IMR-90 (cell line): ENCODE results near the gene COL6A3. TPM values are rescaled to one million over a fixed set of nuclear protein-coding genes. Genes with fewer than 3 reads are reported as not detected.

Experiments used
- ATAC-seq: fragments of 200-7000 bp; cut with Tn5 transposase; 2 replicates; pipeline ENCODE4 v1.9.1; 2020; ENCODE audit warnings: low read depth, mild to moderate bottlenecking, moderate library complexity
- BruUV-seq: library from RNA; stranded (reverse); fragments of 400-500 nt; replicated peaks from 2 replicates; lab custom pipeline; 2021; lab: Mats Ljungman, UMichigan
- CTCF ChIA-PET: fragments of 300-600 bp; formaldehyde crosslinking; extraction: SDS; loops from one replicate; lab custom pipeline; 2021; ENCODE audit warnings: antibody characterized with exemption; lab: Yijun Ruan, JAX
- POLR2A ChIA-PET: fragments of 300-600 bp; sonication (Branson Sonifier 250); formaldehyde crosslinking; loops from one replicate; lab custom pipeline; 2022; ENCODE audit warnings: antibody characterized with exemption; ENCODE audit not compliant: unreplicated experiment; lab: Charles Lee
- DNase-seq: peaks from one replicate; pipeline ENCODE4 v3.0.0; 2013
- H2AFZ ChIP-seq: replicated peaks from 2 replicates; pipeline ENCODE3; 2013; ENCODE audit warnings: low read length, mild to moderate bottlenecking; ENCODE audit not compliant: poor library complexity
- H2AK5ac ChIP-seq: 2 replicates; pipeline ENCODE4 v1.6.1; 2013; ENCODE audit warnings: low read depth, low read length, inconsistent platforms
- H2AK9ac ChIP-seq: replicated peaks from 2 replicates; pipeline ENCODE3; 2013; ENCODE audit warnings: mild to moderate bottlenecking, low read depth, low read length, moderate library complexity; ENCODE audit not compliant: poor library complexity
- H2BK120ac ChIP-seq: 2 replicates; pipeline ENCODE4 v1.6.1; 2013; ENCODE audit warnings: low read depth, low read length, inconsistent platforms
- H2BK15ac ChIP-seq: 3 replicates; pipeline ENCODE4 v1.6.1; 2013; ENCODE audit warnings: low read depth, low read length, inconsistent platforms
- H2BK20ac ChIP-seq: 2 replicates; pipeline ENCODE4 v1.6.1; 2013; ENCODE audit warnings: low read depth, mild to moderate bottlenecking, inconsistent platforms, low read length, moderate library complexity
- H2BK5ac ChIP-seq: 2 replicates; pipeline ENCODE4 v1.6.1; 2013; ENCODE audit warnings: mild to moderate bottlenecking, low read depth, low read length, inconsistent platforms; ENCODE audit not compliant: poor library complexity, severe bottlenecking
- H3K14ac ChIP-seq: replicated peaks from 2 replicates; pipeline ENCODE4 v1.6.1; 2013; ENCODE audit warnings: low read depth, low read length, inconsistent platforms
- H3K18ac ChIP-seq: 2 replicates; pipeline ENCODE4 v1.6.1; 2013; ENCODE audit warnings: low read depth, low read length, control low read depth
- H3K23ac ChIP-seq: 2 replicates; pipeline ENCODE4 v1.6.1; 2013; ENCODE audit warnings: low read depth, low read length, inconsistent platforms
- H3K27ac ChIP-seq: 2 replicates; pipeline ENCODE4 v1.5.1; 2013; ENCODE audit warnings: mild to moderate bottlenecking, control low read depth, low read length; ENCODE audit not compliant: insufficient read depth
- H3K27me3 ChIP-seq: 2 replicates; pipeline ENCODE4 v1.6.1; 2013; ENCODE audit warnings: low read length; ENCODE audit not compliant: control insufficient read depth, insufficient read depth
- H3K36me3 ChIP-seq: 2 replicates; pipeline ENCODE4 v1.6.1; 2013; ENCODE audit warnings: low read length, mixed read lengths; ENCODE audit not compliant: control insufficient read depth, insufficient read depth
- H3K4ac ChIP-seq: 2 replicates; pipeline ENCODE4 v1.6.1; 2013; ENCODE audit warnings: low read depth, low read length, inconsistent platforms
- H3K4me1 ChIP-seq: 2 replicates; pipeline ENCODE4 v1.6.1; 2013; ENCODE audit warnings: low read length, mixed read lengths; ENCODE audit not compliant: control insufficient read depth, insufficient read depth
- H3K4me2 ChIP-seq: 2 replicates; pipeline ENCODE4 v1.6.1; 2013; ENCODE audit warnings: low read depth, mild to moderate bottlenecking, control low read depth, low read length, moderate library complexity
- H3K4me3 ChIP-seq: 2 replicates; pipeline ENCODE4 v1.5.1; 2013; ENCODE audit warnings: low read depth, mild to moderate bottlenecking, control low read depth, low read length, moderate library complexity; ENCODE audit not compliant: insufficient read depth
- H3K56ac ChIP-seq: 2 replicates; pipeline ENCODE4 v1.6.1; 2013; ENCODE audit warnings: low read length, inconsistent platforms; ENCODE audit not compliant: insufficient read depth; ENCODE audit errors: extremely low read depth
- H3K79me1 ChIP-seq, 2 experiments: 2 replicates each; pipeline ENCODE4 v1.6.1; 2013; ENCODE audit warnings: low read length in 2 of 2, inconsistent platforms in 1 of 2, low read depth in 1 of 2
- H3K9ac ChIP-seq: 2 replicates; pipeline ENCODE4 v1.6.1; 2013; ENCODE audit warnings: low read depth, low read length, control low read depth
- H3K9me1 ChIP-seq: 2 replicates; pipeline ENCODE4 v1.6.1; 2013; ENCODE audit warnings: low read length, inconsistent platforms; ENCODE audit not compliant: insufficient read depth
- H3K9me3 ChIP-seq: 2 replicates; pipeline ENCODE4 v1.6.1; 2013; ENCODE audit warnings: low read length; ENCODE audit not compliant: control insufficient read depth, insufficient read depth
- H4K20me1 ChIP-seq: 2 replicates; pipeline ENCODE4 v1.6.1; 2013; ENCODE audit warnings: low read length, inconsistent platforms; ENCODE audit not compliant: insufficient read depth
- H4K5ac ChIP-seq: 2 replicates; pipeline ENCODE4 v1.6.1; 2013; ENCODE audit warnings: mild to moderate bottlenecking, low read depth, low read length, control low read depth
- H4K8ac ChIP-seq, 2 experiments: 2 replicates each; pipeline ENCODE4 v1.6.1; 2013; ENCODE audit warnings: low read depth in 2 of 2, low read length in 2 of 2, control low read depth in 1 of 2, inconsistent platforms in 1 of 2
- H4K91ac ChIP-seq: 2 replicates; pipeline ENCODE4 v1.6.1; 2013; ENCODE audit warnings: low read depth, low read length, inconsistent platforms; ENCODE audit not compliant: insufficient read depth
- BHLHE40 ChIP-seq: fragments of 150-350 bp; IDR thresholded peaks from 2 replicates; pipeline ENCODE4 v1.6.1; 2016; ENCODE audit warnings: mild to moderate bottlenecking, low read depth, low read length
- MAFK ChIP-seq: IDR thresholded peaks from 2 replicates; pipeline ENCODE4 v1.6.1; 2012; ENCODE audit warnings: low read depth, low read length, improper control_type of control experiment
- POLR2A ChIP-seq: IDR thresholded peaks from 2 replicates; pipeline ENCODE4 v1.6.1; 2012; ENCODE audit warnings: mild to moderate bottlenecking, low read depth, low read length
- WGBS, 2 experiments: methylation state at CpG; one replicate each; pipeline versions ENCODE4 v1.1.5 to v1.1.7; 2013; ENCODE audit warnings: missing lambda C conversion rate in 2 of 2; ENCODE audit not compliant: insufficient read length in 1 of 2; ENCODE audit errors: extremely low coverage in 2 of 2; 5-methylcytosine and 5-hydroxymethylcytosine counted together
- dilution Hi-C: fragments of 300-500 bp; cut with HindIII; formaldehyde crosslinking; loops from one replicate; pipeline ENCODE4 v1.14.3; 2018; ENCODE audit warnings: low sequenced_read_pairs; ENCODE audit not compliant: unreplicated experiment
- in situ Hi-C: fragments of 300-500 bp; cut with MboI; formaldehyde crosslinking; loops from 3 replicates; pipeline ENCODE4 v1.14.3; 2019; ENCODE audit warnings: low sequenced_read_pairs, inconsistent platforms, mixed read lengths
- intact Hi-C: fragments of 100-400 bp; cut with micrococcal nuclease; formaldehyde crosslinking; loops from 2 replicates; pipeline ENCODE4 v1.10.0; 2022
- polyA plus RNA-seq, 3 experiments: library from polyadenylated mRNA; depleted of rRNA; stranded (reverse); fragments of >200 nt; gene quantifications; 2 replicates each; pipeline ENCODE4 v1.2.3, GENCODE V29; 2012; ENCODE audit warnings: low replicate concordance in 1 of 3
- total RNA-seq: library from RNA; depleted of rRNA; stranded (reverse); fragments of >200 nt; gene quantifications from 2 replicates; pipeline ENCODE4 v1.2.3, GENCODE V29; 2012

The COL6A3 gene
- total and polyA plus RNA-seq, 2 of the 4 experiments (the other 2 are of a cell fraction), result 964 to 1,855 TPM

GRCh38 chr2:237408335-237409000, 5.5 kb downstream of the COL6A3 start:
- H3K18ac ChIP-seq, result peak overlapping the region; percentile 51; the same call in 1 of the 2 replicates
- peak overlapping the region; percentile 52 to 79 for H4K8ac ChIP-seq
- peaks cover 50% of the 10 kb centered on the region for H3K36me3 ChIP-seq
- H4K91ac ChIP-seq, result peak overlapping the region; percentile 54; the same call in 1 of the 2 replicates
- H3K9ac ChIP-seq, result peak overlapping the region; percentile 35; the same call in 1 of the 2 replicates
- H2AK9ac ChIP-seq, result no peak overlapping the region
- 0 out of 2 replicates have a peak overlapping the region, but pooled peaks have one; percentile 9 for H2AK5ac ChIP-seq
- H2BK5ac ChIP-seq, result peak overlapping the region; percentile 71
- dilution Hi-C loops, result no loop called here
- peak overlapping the region; percentile 55 for H3K23ac ChIP-seq
- BruUV-seq, result no TSS peak
- no peaks in the 10 kb centered on the region for H3K27me3 ChIP-seq
- H3K4me1 ChIP-seq, result peaks cover 22% of the 10 kb centered on the region
- WGBS, 2 experiments, result 39% methylated on average over 6 of the region's 8 CpGs; no CpG with 5 or more reads in 1 of the 2 experiments
- H3K27ac ChIP-seq, result peak overlapping the region; percentile 61
- no peak overlapping the region for H2BK15ac ChIP-seq
- peak overlapping the region; percentile 67 for H3K14ac ChIP-seq
- peak overlapping the region; percentile 59 for H3K4me2 ChIP-seq
- peak; percentile 66 for DNase-seq
- TF ChIP-seq BHLHE40 (no peak), POLR2A (peak; percentile 23; the same call in 1 of the 2 replicates), MAFK (peak; percentile 81)
- peak overlapping the region; percentile 61 for H3K56ac ChIP-seq
- peak overlapping the region; percentile 4 for H3K4me3 ChIP-seq
- ChIA-PET CTCF (interaction anchor here (1.5 to 3.0 kb wide), 2 partner anchors 13 to 243 kb away, joined by 7 to 15 read pairs; no protein-coding TSS in a partner anchor), POLR2A (interaction anchor here (0.9 kb wide), 1 partner anchor 48 kb away, joined by 3 read pairs; no protein-coding TSS in a partner anchor)
- H2BK120ac ChIP-seq, result peak overlapping the region; percentile 59
- no peaks in the 10 kb centered on the region for H3K9me3 ChIP-seq
- ATAC-seq, result no peak; the same call in 1 of the 2 replicates
- H3K79me1 ChIP-seq, result peaks cover 0 to 6% of the 10 kb centered on the region in 2 experiments; a peak in 1 of 4 replicates
- peak overlapping the region; percentile 22; the same call in 1 of the 2 replicates for H2BK20ac ChIP-seq
- H2AFZ ChIP-seq, result peak overlapping the region; percentile 52
- intact Hi-C loops, result no loop called here
- H4K20me1 ChIP-seq, result peaks cover 100% of the 10 kb centered on the region
- in situ Hi-C loops, result no loop called here
- H4K5ac ChIP-seq, result peak overlapping the region; percentile 46; the same call in 1 of the 2 replicates
- H3K9me1 ChIP-seq, result peaks cover 16% of the 10 kb centered on the region
- peak overlapping the region; percentile 34 for H3K4ac ChIP-seq
